ENCODE data around the gene TP63. TPM values are rescaled to one million over a fixed set of nuclear protein-coding genes. Genes with fewer than 3 reads are reported as not detected.

The TP63 gene
- 1 to 10 TPM in 3 of 9 donors, under 1 TPM in 6; 0.13 to 1.4 (median 0.66) TPM for total RNA-seq
- polyA plus RNA-seq = under 1 TPM; 0.11 to 0.12 TPM
- long read RNA-seq, donor 1 = 0 reads
- long read RNA-seq, donor 2 = 0 reads
- long read RNA-seq, donor 3 = 0 reads

DNA sequence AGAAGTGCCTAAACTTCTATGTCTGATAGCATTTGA is at the start of gene TP63:
Gene TP63 (plus strand): TSS at position 17 of the 36 bp plus-strand sequence. CDS start 127 bp downstream, outside the sequence.
- no peak for DNase-seq
- H3K36me3 ChIP-seq = no peaks in the 10 kb centered on the region
- TF ChIP-seq, protein P1, sequence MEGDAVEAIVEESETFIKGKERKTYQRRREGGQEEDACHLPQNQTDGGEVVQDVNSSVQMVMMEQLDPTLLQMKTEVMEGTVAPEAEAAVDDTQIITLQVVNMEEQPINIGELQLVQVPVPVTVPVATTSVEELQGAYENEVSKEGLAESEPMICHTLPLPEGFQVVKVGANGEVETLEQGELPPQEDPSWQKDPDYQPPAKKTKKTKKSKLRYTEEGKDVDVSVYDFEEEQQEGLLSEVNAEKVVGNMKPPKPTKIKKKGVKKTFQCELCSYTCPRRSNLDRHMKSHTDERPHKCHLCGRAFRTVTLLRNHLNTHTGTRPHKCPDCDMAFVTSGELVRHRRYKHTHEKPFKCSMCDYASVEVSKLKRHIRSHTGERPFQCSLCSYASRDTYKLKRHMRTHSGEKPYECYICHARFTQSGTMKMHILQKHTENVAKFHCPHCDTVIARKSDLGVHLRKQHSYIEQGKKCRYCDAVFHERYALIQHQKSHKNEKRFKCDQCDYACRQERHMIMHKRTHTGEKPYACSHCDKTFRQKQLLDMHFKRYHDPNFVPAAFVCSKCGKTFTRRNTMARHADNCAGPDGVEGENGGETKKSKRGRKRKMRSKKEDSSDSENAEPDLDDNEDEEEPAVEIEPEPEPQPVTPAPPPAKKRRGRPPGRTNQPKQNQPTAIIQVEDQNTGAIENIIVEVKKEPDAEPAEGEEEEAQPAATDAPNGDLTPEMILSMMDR (IDR thresholded peaks at IDR 0.05) = no peak
- TF ChIP-seq POLR2A (IDR thresholded peaks at IDR 0.05) = no peak
- no peak for ATAC-seq
- H3K9me3 ChIP-seq = no peaks in the 10 kb centered on the region
- peak within 1 kb of the TSS; percentile 11 to 69 (median 46) for H3K27ac ChIP-seq
- peak within 1 kb of the TSS in 11 of 12 donors; percentile 12 to 59 (median 42) for H3K4me3 ChIP-seq
- intact Hi-C loops (cut with DNase I) = no loop called here
- H3K4me1 ChIP-seq = peaks cover 0 to 23% (median 6%) of the 10 kb centered on the region in 12 donors
- no peaks in the 10 kb centered on the region for H3K27me3 ChIP-seq

DNA sequence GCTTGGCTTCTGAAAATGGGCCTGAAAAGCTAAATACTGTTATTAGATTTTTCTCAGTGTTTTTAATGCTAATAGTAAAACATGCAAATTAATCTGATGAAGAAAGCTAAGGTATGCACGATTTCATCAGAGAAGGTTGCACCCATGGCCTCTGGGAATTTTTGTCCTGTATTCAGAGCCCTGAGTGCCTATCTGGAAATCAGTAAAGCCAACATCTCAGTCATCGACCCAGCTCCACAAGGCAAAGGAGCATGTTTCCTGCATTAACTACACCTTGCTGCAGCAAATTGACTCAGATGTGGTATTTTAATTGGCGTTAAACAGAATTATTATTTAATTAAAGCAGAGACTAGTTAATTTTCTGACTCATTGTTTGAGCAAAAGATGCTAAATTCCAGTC is 49.0 kb upstream of the TP63 start:
- H3K27ac ChIP-seq = no peak overlapping the region
- intact Hi-C loops (cut with DNase I) = no loop called here

DNA sequence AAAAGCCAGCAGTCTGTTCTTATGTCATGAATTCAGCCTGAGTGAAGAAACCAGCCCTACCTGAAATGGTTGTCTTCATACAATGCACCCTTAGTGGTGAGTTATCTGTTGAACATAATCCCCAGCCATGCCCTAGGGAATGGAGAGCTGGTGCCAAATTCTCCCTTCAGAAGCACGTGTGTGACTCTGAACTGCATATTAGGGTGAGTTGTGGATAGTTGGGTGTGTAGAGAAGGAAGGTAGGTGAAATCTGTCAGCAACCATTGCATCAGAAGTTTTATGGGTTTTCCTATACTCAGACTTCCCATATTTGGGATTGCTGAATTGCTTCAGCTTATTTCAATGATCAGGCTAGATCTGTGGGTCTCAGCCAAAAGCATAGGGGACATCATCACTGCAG is 46.5 kb upstream of the TP63 start:
- intact Hi-C loops (cut with DNase I) = no loop called here
- no peak for TF ChIP-seq POLR2A (IDR thresholded peaks at IDR 0.05)
- TF ChIP-seq, protein P1 (IDR thresholded peaks at IDR 0.05) = no peak
- no peaks in the 10 kb centered on the region for H3K36me3 ChIP-seq
- no peaks in the 10 kb centered on the region for H3K27me3 ChIP-seq
- H3K4me1 ChIP-seq = no peaks in the 10 kb centered on the region
- WGBS, 4 donors = 36 to 53% (median 45%) methylated on average over 1 of the region's 1 CpG
- H3K4me3 ChIP-seq = no peak overlapping the region
- ATAC-seq (no peak), DNase-seq (no peak)
- no peak overlapping the region for H3K27ac ChIP-seq
- no peaks in the 10 kb centered on the region for H3K9me3 ChIP-seq

More for the DNA sequence above, 49.0 kb upstream of the TP63 start:
- no peak for DNase-seq
- Histone ChIP-seq H3K9me3 (no peaks in the 10 kb centered on the region), H3K4me1 (no peaks in the 10 kb centered on the region), H3K4me3 (no peak overlapping the region), H3K27me3 (no peaks in the 10 kb centered on the region), H3K36me3 (no peaks in the 10 kb centered on the region)
- 62 to 83% (median 73%) methylated on average over 3 of the region's 3 CpGs for WGBS, 4 donors
- ATAC-seq = no peak
- no peak for TF ChIP-seq POLR2A (IDR thresholded peaks at IDR 0.05)

DNA sequence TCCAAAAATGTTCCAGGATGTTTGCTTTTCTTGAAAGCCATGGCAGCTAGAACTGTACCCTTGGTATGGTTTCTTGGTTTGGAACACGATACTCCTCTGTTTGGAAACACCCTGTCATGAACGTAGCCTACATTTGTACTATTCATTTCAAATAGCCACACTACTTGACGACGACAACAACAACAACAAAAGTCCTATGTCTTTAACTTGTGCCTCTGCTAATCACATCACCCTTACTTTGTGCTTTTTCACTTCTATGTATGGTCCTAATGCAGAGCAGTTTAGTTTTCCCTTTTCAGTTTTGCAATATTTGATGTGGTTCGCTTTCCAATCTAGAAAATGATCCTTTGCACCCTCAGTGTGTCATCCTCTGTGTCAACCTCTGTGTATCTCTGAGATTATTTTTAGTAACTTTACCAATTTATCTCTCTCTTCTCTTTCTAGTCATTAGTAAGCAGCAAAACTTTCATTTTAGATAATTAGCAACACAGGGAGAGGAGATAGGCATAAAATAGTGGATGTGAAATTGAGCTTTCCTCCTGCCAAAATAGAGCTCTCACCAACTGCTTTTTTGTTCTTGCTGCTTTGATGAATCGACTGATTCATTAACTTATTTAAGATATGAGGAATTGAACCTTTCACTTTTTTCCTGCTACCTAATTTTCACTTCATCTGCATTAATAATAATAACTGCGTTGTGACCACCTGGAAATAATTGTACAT is 44.1 kb upstream of the TP63 start:
- DNase-seq = no peak
- no peaks in the 10 kb centered on the region for H3K36me3 ChIP-seq
- ATAC-seq = no peak
- no peaks in the 10 kb centered on the region for H3K4me1 ChIP-seq
- no peak overlapping the region for H3K27ac ChIP-seq
- peaks cover 0 to 7% (median 0%) of the 10 kb centered on the region in 12 donors for H3K9me3 ChIP-seq
- 83 to 90% (median 87%) methylated on average over 7 of the region's 7 CpGs for WGBS, 4 donors
- intact Hi-C loops (cut with DNase I) = no loop called here
- no peak for TF ChIP-seq POLR2A (IDR thresholded peaks at IDR 0.05)
- TF ChIP-seq, protein P1 (IDR thresholded peaks at IDR 0.05) = no peak
- H3K27me3 ChIP-seq = no peaks in the 10 kb centered on the region
- H3K4me3 ChIP-seq = no peak overlapping the region

DNA sequence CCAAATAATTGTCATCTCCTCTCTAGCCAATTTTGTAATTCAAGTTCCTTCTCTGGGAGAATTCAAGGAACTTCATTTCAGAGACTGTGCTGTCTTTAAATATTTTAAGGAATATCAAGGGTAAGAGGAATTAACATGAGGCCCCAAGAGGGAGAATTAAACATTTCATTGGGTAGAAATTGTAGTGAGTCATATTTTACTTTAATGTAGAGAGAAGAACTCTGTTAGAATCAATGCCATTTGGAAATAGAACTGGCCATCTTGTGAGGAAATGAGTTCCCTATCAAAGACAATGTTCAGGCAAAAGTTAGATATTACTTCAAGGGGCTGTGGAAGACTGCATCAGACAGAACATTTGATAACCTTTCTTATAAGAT is 43.5 kb upstream of the TP63 start:
- peak overlapping the region in 1 of 12 donors; percentile 66 for H3K27ac ChIP-seq
- TF ChIP-seq POLR2A (IDR thresholded peaks at IDR 0.05) = no peak
- TF ChIP-seq, protein P1 (IDR thresholded peaks at IDR 0.05) = no peak
- H3K27me3 ChIP-seq = no peaks in the 10 kb centered on the region
- intact Hi-C loops (cut with DNase I) = no loop called here
- no peaks in the 10 kb centered on the region for H3K4me1 ChIP-seq
- H3K4me3 ChIP-seq = no peak overlapping the region
- H3K9me3 ChIP-seq = peaks cover 0 to 10% (median 2%) of the 10 kb centered on the region in 12 donors
- no peaks in the 10 kb centered on the region for H3K36me3 ChIP-seq
- ATAC-seq (no peak), DNase-seq (no peak)
